SU-DHL-6 (cell line): ENCODE measurements around the gene PC.

Source experiments
- H2AFZ ChIP-seq: fragments of 200-600 bp; sonication (generic); 2 replicates; pipeline ENCODE4 v1.6.1; 2014; ENCODE audit warnings: low read depth, mild to moderate bottlenecking, moderate library complexity, mixed read lengths, antibody characterized with exemption, low read length; ENCODE audit not compliant: severe bottlenecking
- H3F3A ChIP-seq: fragments of 200-600 bp; shearing (Covaris generic); 2 replicates; pipeline ENCODE4 v1.6.0; 2016; ENCODE audit warnings: antibody characterized with exemption, mild to moderate bottlenecking; ENCODE audit not compliant: insufficient read depth
- H3K27ac ChIP-seq: fragments of 200-600 bp; sonication (generic); 2 replicates; pipeline ENCODE4 v1.5.1; 2016; ENCODE audit warnings: low read depth, mild to moderate bottlenecking, low read length, moderate library complexity, mixed read lengths
- H3K27me3 ChIP-seq: fragments of 200-600 bp; sonication (generic), shearing (Covaris generic); 2 replicates; pipeline ENCODE4 v1.6.0; 2014; ENCODE audit warnings: mild to moderate bottlenecking, low read length
- H3K36me3 ChIP-seq: fragments of 200-600 bp; sonication (generic); 2 replicates; pipeline ENCODE4 v1.6.1; 2014; ENCODE audit warnings: mild to moderate bottlenecking, low read length, mixed read lengths
- H3K4me2 ChIP-seq: fragments of 300-600, 200-600 bp; shearing (Covaris generic), sonication (generic); 2 replicates; pipeline ENCODE4 v1.6.0; 2014; ENCODE audit warnings: low read length, low read depth, mild to moderate bottlenecking; ENCODE audit not compliant: poor library complexity, severe bottlenecking
- H3K4me3 ChIP-seq: fragments of 200-600 bp; sonication (generic); 2 replicates; pipeline ENCODE4 v1.5.1; 2014; ENCODE audit warnings: antibody characterized with exemption, low read length, mild to moderate bottlenecking, mixed read lengths; ENCODE audit not compliant: insufficient read depth, poor library complexity, severe bottlenecking
- H3K79me2 ChIP-seq: fragments of 200-600 bp; sonication (generic); 2 replicates; pipeline ENCODE4 v1.6.1; 2014; ENCODE audit warnings: mild to moderate bottlenecking, low read length, moderate library complexity; ENCODE audit not compliant: insufficient read depth
- H3K9ac ChIP-seq: fragments of 200-600 bp; sonication (generic); 2 replicates; pipeline ENCODE4 v1.7.0; 2014; ENCODE audit warnings: mild to moderate bottlenecking, low read length
- H3K9me2 ChIP-seq: fragments of 200-600 bp; sonication (generic); replicated peaks from 2 replicates; pipeline ENCODE4 v1.6.1; 2014; ENCODE audit warnings: low read length; ENCODE audit not compliant: insufficient read depth
- H3K9me3 ChIP-seq: fragments of 200-600 bp; sonication (generic); 2 replicates; pipeline ENCODE4 v1.6.1; 2014; ENCODE audit warnings: low read length, mixed read lengths; ENCODE audit not compliant: insufficient read depth
- H4K20me1 ChIP-seq: fragments of 200-600 bp; sonication (generic); 2 replicates; pipeline ENCODE4 v1.6.1; 2014; ENCODE audit warnings: low read depth, mild to moderate bottlenecking, antibody characterized with exemption, low read length, moderate library complexity, mixed read lengths
- CTCF ChIP-seq: fragments of 200-600 bp; sonication (generic); IDR thresholded peaks from one replicate; pipeline ENCODE4 v1.5.1; 2017; ENCODE audit warnings: antibody characterized with exemption, mild to moderate bottlenecking, low read length, moderate library complexity; ENCODE audit not compliant: insufficient read depth, poor library complexity, severe bottlenecking
- EZH2phosphoT487 ChIP-seq: fragments of 200-600 bp; sonication (generic), shearing (Covaris generic); conservative IDR thresholded peaks from 2 replicates; pipeline ENCODE4 v1.6.1; 2018; ENCODE audit warnings: mild to moderate bottlenecking, antibody characterized with exemption, low read length, moderate library complexity, mixed read lengths

PC gene

GRCh38 chr11:66951927-66952337 is 6.3 kb downstream of the PC start:
- TF ChIP-seq CTCF, result no peak
- no peak for TF ChIP-seq EZH2phosphoT487
- H3K27me3 ChIP-seq, result no peaks in the 10 kb centered on the region
- no peaks in the 10 kb centered on the region for H3K9me2 ChIP-seq
- H3K36me3 ChIP-seq, result no peaks in the 10 kb centered on the region
- H3K9me3 ChIP-seq, result no peaks in the 10 kb centered on the region
- H2AFZ ChIP-seq, result no peak overlapping the region
- no peaks in the 10 kb centered on the region for H3F3A ChIP-seq
- H4K20me1 ChIP-seq, result no peaks in the 10 kb centered on the region
- H3K4me3 ChIP-seq, result no peak overlapping the region
- no peak overlapping the region for H3K9ac ChIP-seq
- no peak overlapping the region for H3K4me2 ChIP-seq
- no peak overlapping the region for H3K27ac ChIP-seq
- H3K79me2 ChIP-seq, result no peaks in the 10 kb centered on the region

GRCh38 chr11:66951135-66951534 is 7.0 kb downstream of the PC start:
- Histone ChIP-seq H3K27ac (no peak overlapping the region), H3F3A (no peaks in the 10 kb centered on the region), H3K27me3 (no peaks in the 10 kb centered on the region), H3K36me3 (no peaks in the 10 kb centered on the region), H3K4me2 (no peak overlapping the region), H4K20me1 (no peaks in the 10 kb centered on the region), H3K9ac (no peak overlapping the region), H3K9me3 (no peaks in the 10 kb centered on the region), H2AFZ (no peak overlapping the region), H3K4me3 (no peak overlapping the region), H3K9me2 (no peaks in the 10 kb centered on the region), H3K79me2 (no peaks in the 10 kb centered on the region)
- TF ChIP-seq CTCF (no peak), EZH2phosphoT487 (no peak)

GRCh38 chr11:66950112-66950535 is 8.1 kb downstream of the PC start:
- Histone ChIP-seq H3K4me2 (no peak overlapping the region), H3F3A (no peaks in the 10 kb centered on the region), H3K9ac (no peak overlapping the region), H3K9me2 (no peaks in the 10 kb centered on the region), H3K9me3 (no peaks in the 10 kb centered on the region), H4K20me1 (no peaks in the 10 kb centered on the region), H2AFZ (no peak overlapping the region), H3K79me2 (no peaks in the 10 kb centered on the region), H3K27ac (no peak overlapping the region), H3K36me3 (no peaks in the 10 kb centered on the region), H3K27me3 (no peaks in the 10 kb centered on the region), H3K4me3 (no peak overlapping the region)
- TF ChIP-seq EZH2phosphoT487 (no peak), CTCF (no peak)
